Subcutaneous adipose tissue (tissue), 4 donors: ENCODE measurements around the gene SLBP. TPM values are rescaled to one million over a fixed set of nuclear protein-coding genes. Genes with fewer than 3 reads are reported as not detected.

Experiments used
- CTCF ChIP-seq: fragments of 450-650 bp; IDR thresholded peaks from one replicate; pipeline ENCODE4 v1.5.1; 2016; ENCODE audit warnings: low read depth, mild to moderate bottlenecking, control low read depth, antibody characterized with exemption, moderate library complexity
- total RNA-seq, 4 donors: library from RNA; depleted of rRNA; stranded (reverse); fragments of >200 nt; gene quantifications; one replicate each; pipeline ENCODE4 v1.1.0, GENCODE V29; 2016

SLBP gene
- total RNA-seq, 4 donors from 2014 or later, result 33.2 to 41.1 (median 37.0) TPM

GRCh38 chr4:1757836-1758235, 45.7 kb upstream of the SLBP start:
- TF ChIP-seq CTCF, result no peak

GRCh38 chr4:1756893-1757779, 45.0 kb upstream of the SLBP start:
- TF ChIP-seq CTCF, result no peak

GRCh38 chr4:1756079-1756478, 44.0 kb upstream of the SLBP start:
- no peak for TF ChIP-seq CTCF

GRCh38 chr4:1755297-1755696, 43.2 kb upstream of the SLBP start:
- no peak for TF ChIP-seq CTCF

- TF ChIP-seq CTCF, result no peak
These were observed 42.2 kb upstream of the SLBP start for GRCh38 chr4:1754336-1754735.

GRCh38 chr4:1753697-1754311, 41.7 kb upstream of the SLBP start:
- no peak for TF ChIP-seq CTCF

- no peak for TF ChIP-seq CTCF
These were observed 41.2 kb upstream of the SLBP start for GRCh38 chr4:1753294-1753696.
